HG03439 (cell line): ENCODE results near the gene ERCC5.

Experiments used
- ATAC-seq: cut with Tn5 transposase; IDR thresholded peaks from one replicate; pipeline ENCODE4 v1.9.1; 2021; ENCODE audit warnings: mild to moderate bottlenecking, moderate library complexity; ENCODE audit not compliant: unreplicated experiment

Gene ERCC5

GRCh38 chr13:102839462-102839861 is 6.4 kb upstream of the ERCC5 start:
- ATAC-seq, result no peak

DNA sequence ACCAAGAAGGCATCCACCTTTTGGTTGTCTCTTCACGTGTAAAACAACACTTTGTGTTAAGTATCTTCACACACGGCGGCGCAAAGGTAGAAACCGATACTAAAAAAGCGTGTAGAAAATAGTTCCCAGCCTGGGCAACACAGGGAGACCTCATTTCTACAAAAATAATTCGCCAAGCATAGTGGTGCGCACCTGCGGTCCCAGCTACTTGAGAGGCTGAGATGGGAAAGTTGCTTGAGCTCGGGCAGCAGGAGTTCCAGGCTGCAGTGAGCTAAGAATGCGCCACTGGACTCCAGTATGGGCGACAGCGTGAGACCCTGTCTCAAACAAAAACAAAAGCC is 573 bp upstream of the ERCC5 start:
- ATAC-seq, result peak; percentile 29

DNA sequence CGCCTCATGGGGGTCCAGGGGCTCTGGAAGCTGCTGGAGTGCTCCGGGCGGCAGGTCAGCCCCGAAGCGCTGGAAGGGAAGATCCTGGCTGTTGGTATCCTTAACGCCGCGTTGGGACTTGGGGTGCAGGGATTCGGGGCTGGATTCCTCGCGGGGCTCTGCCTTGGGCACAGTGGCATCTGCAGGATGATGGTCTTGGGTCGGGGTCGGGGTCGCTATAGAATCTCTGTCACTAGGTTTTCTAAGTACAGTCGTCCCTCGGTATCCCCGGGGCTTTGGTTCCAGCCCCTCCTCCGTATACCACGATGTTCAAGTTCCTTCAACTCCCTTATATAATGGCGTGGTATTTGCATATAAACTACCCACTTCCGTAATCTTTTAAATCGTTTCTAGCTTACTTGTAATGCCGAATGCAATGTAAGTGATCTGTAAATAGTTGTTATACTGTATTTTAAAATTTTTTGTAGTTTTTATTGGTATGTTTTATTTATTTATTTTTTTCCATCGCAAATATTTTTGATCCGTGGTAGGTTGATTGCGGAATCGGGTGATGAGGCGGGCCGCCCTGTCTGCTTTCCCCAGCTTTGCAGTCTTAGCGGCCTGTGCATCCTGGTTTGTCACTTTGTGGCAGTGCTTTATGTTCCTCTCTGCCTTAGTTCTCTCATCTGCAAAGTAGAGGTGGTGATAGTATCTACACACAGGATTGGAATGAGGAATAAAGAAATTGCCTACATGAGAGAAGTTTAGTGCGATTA is 606 bp downstream of the ERCC5 start:
- peak; percentile 36 for ATAC-seq

DNA sequence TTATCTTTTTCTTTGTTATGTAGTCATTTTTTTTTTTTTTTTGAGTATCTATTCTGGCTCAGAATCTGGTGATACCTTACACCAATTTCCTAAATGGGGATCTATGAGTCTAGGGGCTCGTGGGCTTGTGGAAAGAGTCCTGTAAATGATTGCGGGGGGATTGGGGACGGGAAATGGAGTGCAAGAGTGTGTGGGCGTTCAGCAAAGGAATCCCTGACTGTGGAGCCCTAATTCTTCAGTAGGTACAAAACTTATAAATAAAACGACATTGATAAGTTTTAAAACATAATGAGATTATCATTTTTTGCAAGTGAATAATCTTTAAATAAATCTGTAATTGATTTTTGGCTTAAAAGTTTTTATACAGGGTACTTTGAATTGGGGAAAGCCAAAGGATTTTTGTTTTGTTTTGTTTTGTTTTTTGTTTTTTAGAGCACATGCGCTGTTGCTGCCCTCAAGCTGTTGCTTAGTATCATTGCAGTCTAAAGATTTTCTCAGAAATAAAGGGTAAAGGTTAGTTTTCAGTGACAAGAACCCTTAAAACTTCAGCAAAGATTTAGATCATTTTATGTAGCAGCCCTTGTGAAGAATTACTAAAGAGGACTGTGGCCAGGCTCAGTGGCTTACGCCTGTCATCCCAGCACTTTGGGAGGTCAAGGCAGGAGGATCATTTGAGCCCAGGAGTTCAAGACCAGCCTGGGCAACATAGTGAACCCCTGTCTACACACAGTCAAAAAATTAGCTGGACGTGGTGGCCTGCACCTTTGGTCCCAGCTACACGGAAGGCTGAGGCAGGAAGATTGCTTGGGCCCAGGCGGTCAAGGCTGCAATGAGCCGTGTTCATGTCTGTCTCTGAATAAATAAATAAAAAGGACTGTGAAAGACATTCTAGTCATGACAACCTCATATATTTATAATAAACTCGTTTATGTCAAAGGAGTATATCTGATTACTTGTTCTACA is 1.7 kb downstream of the ERCC5 start:
- no peak for ATAC-seq

- ATAC-seq, result no peak
These were observed 3.1 kb downstream of the ERCC5 start for GRCh38 chr13:102848956-102849355.

GRCh38 chr13:102852556-102852955 is 6.7 kb downstream of the ERCC5 start:
- ATAC-seq, result no peak

- no peak for ATAC-seq
These were observed 8.8 kb downstream of the ERCC5 start for GRCh38 chr13:102854675-102855074.

DNA sequence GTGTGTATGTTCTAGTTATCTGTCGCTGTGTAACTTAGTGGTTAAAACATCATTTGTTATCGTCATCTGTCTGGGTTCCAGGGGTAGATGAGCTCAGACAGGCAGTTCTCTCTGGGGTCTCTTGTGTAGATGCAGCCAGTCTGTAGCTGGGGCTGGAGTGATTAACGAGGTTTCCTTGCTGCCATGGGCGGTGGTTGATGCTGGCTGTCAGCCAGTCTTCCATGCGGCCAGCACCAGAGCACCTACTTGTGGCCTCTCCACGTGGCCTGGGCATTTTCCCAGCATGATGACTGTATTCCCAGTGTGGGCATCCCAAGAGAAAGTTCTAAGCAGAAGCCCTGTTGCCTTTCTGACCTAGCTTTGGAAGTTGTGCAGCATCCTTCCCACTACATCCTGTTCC is 10.7 kb downstream of the ERCC5 start:
- no peak for ATAC-seq

DNA sequence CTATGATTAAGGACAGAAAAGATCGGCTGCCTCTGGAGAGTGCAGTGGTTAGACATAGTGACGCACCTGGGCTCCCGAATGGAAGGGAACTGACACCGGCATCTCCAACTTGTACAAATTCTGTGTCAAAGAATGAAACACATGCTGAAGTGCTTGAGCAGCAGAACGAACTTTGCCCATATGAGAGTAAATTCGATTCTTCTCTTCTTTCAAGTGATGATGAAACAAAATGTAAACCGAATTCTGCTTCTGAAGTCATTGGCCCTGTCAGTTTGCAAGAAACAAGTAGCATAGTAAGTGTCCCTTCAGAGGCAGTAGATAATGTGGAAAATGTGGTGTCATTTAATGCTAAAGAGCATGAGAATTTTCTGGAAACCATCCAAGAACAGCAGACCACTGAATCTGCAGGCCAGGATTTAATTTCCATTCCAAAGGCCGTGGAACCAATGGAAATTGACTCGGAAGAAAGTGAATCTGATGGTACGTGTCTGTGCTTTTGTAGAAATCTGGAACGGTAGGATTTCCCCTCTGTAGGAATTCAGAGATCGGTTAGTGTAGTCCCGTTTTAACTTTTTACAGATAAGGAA is 16.9 kb downstream of the ERCC5 start:
- no peak for ATAC-seq

DNA sequence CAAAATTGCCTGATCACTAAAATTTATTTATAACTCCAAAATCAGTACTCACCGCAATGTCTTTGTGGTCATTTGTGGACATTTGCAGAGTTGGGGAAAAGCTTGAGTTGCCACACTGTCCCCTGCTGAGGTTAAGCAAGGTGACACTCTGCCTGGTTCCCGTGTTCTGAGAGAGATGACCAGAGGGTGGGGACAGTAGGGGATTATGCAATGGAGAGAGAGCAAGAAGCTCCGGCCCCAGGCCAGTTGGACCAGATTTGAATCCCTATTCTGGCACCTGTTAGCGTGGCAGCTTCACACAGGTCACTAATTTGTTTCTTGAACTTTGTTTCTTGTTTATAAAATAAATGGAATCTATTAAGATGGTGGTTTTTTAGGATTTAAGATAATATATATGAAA is 17.8 kb downstream of the ERCC5 start:
- no peak for ATAC-seq

- ATAC-seq, result no peak
These were observed 22.6 kb downstream of the ERCC5 start for GRCh38 chr13:102868366-102868936.

DNA sequence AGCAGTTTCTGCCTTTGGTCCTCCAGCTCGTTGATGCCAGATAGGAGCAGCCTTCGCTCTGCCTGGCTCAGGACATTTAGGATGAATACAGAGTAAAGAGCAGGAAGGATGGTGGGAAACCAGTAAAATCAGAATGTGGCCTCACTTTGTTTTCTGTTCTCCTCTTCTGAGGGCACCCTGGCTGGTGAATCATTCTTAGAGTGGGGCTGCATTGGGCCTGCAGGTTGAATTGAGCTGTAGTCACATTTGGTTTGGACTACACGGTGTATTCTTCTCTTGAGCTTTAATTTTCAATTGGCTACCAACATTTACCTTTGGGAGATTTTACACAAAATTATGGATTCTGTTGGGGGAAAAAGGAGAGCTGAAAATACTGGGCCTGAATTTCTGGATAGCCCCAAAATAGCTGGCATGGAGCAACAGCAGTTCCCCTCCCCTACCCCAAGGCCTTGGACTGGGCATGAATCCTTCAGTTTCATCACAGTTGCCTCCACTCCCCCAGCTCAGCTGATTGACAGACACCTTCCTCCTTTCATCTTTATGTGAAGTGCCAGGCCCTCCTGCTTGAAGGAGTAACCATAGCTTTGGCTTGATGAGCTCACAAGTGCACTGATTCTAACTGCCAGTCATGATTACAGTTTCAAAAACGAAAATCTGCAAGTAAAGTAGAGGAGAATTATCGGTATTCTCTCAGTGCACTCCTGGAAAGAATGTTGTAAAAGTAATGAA is 24.3 kb downstream of the ERCC5 start:
- ATAC-seq, result peak; percentile 6

- ATAC-seq, result peak; percentile 76
These were observed 25.0 kb downstream of the ERCC5 start for GRCh38 chr13:102870677-102871415.

GRCh38 chr13:102872131-102872530 is 26.3 kb downstream of the ERCC5 start:
- no peak for ATAC-seq

DNA sequence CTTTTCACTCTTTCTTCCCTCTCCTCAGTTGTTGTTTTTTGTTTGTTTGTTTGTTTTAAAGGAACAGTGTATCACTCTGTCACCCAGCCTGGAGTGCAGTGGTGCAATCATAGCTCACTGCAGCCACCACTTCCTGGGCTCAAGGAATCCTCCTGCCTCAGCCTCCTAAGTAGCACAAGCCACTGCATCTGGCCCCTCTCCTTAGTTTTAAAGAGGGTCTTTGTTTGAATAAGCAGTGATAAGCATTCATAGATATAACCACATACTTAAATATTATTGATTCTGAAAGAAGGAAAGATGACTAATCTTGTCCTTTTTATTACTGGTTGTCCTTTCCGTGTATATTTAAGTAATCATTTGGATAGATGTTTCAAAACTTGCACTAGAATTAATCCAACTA is 26.7 kb downstream of the ERCC5 start:
- ATAC-seq, result no peak

DNA sequence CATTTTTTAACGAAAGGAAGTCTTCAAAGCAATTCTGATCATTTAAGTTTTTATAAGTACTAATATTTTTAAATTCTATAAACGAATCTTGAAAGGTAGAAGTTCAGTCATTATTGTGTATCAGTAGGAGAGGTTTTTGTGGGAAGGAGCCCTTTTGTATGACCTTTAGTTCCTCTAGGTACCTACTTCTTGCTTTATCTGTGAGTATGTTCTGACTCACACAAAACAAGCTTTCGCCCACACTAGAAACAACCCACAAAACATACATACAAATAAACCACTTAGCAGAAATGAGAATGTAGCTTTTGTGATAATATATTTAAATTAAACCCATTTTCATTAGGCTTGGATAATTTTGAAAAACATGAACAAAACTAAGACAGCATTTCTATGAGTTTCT is 27.8 kb downstream of the ERCC5 start:
- peak; percentile 43 for ATAC-seq

DNA sequence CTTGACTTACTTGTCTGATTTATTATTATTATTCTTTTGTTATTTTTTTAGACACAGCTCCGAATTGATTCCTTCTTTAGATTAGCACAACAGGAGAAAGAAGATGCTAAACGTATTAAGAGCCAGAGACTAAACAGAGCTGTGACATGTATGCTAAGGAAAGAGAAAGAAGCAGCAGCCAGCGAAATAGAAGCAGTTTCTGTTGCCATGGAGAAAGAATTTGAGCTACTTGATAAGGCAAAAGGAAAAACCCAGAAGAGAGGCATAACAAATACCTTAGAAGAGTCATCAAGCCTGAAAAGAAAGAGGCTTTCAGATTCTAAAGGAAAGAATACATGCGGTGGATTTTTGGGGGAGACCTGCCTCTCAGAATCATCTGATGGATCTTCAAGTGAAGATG is 29.4 kb downstream of the ERCC5 start:
- ATAC-seq, result no peak

- no peak for ATAC-seq
These were observed 31.5 kb downstream of the ERCC5 start for GRCh38 chr13:102877303-102877702.

- ATAC-seq, result no peak
These were observed 32.6 kb downstream of the ERCC5 start for GRCh38 chr13:102878481-102878880.
